Measurements from ENCODE around the gene PDZRN4. TPM values are rescaled to one million over a fixed set of nuclear protein-coding genes. Genes with fewer than 3 reads are reported as not detected.

Gene PDZRN4
- total and polyA plus RNA-seq, 9 donors: 1.5 to 11.0 (median 4.1) TPM

DNA sequence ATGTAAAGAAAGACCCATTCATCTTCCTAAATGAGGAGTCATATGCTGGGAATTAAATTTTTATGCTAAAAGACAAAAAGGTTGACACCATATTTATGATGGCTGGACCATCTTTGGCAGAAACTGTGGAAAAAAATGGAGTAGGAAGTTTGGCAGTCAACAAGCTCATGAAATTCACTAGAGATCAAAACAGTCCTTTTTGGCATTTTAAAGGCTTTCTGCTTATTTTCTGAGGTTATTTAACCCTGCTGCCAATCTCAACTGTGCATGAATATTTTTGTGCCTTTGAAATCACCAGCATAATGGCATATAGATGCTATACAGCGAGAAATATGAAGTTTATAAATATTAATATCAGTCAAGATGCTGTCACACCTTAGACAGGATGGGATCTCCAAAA lies 399.5 kb downstream of the PDZRN4 start:
- Histone ChIP-seq H3K27me3 (no peaks in the 10 kb centered on the region), H3K27ac (no peak overlapping the region), H3K36me3 (no peaks in the 10 kb centered on the region), H3K4me1 (ENCODE audit: insufficient read depth) (no peaks in the 10 kb centered on the region), H3K4me3 (no peak overlapping the region), H3K9me3 (no peaks in the 10 kb centered on the region)
- 97 to 100% (median 98%) methylated on average over 1 of the region's 1 CpG for WGBS, 3 donors
- intact Hi-C loops (cut with DNase I): no loop called here
- no peak for DNase-seq
- no peak for TF ChIP-seq EP300 (IDR thresholded peaks at IDR 0.05)
- TF ChIP-seq, protein P1, sequence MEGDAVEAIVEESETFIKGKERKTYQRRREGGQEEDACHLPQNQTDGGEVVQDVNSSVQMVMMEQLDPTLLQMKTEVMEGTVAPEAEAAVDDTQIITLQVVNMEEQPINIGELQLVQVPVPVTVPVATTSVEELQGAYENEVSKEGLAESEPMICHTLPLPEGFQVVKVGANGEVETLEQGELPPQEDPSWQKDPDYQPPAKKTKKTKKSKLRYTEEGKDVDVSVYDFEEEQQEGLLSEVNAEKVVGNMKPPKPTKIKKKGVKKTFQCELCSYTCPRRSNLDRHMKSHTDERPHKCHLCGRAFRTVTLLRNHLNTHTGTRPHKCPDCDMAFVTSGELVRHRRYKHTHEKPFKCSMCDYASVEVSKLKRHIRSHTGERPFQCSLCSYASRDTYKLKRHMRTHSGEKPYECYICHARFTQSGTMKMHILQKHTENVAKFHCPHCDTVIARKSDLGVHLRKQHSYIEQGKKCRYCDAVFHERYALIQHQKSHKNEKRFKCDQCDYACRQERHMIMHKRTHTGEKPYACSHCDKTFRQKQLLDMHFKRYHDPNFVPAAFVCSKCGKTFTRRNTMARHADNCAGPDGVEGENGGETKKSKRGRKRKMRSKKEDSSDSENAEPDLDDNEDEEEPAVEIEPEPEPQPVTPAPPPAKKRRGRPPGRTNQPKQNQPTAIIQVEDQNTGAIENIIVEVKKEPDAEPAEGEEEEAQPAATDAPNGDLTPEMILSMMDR (IDR thresholded peaks at IDR 0.05): no peak

DNA sequence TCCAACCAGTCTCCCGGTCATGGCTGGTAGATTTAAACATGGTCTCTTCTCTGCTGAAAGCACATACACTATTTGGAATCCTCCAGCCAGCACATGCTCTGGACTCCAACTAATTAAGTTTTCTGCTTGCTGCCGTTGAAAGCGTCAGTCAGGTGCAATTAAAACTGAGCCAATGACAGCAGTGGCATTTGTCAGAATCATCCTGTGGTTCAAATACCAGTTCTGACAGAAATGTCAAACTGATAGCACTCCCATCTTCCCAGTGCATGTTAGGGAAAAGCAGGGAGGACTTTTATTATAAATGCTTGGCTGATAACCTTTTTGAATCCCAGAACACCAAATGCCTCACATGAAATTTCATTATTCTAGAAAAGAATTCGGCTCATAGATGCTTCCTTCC lies 401.8 kb downstream of the PDZRN4 start:
- no peak overlapping the region for H3K27ac ChIP-seq
- DNase-seq: no peak
- no peak overlapping the region for H3K4me3 ChIP-seq
- no peaks in the 10 kb centered on the region for H3K9me3 ChIP-seq
- H3K4me1 ChIP-seq (ENCODE audit: insufficient read depth): no peaks in the 10 kb centered on the region
- TF ChIP-seq POLR2A (IDR thresholded peaks at IDR 0.05) (no peak), EP300 (IDR thresholded peaks at IDR 0.05) (no peak)
- TF ChIP-seq, protein P1 (IDR thresholded peaks at IDR 0.05): no peak
- H3K36me3 ChIP-seq: no peaks in the 10 kb centered on the region
- WGBS, 3 donors: 59 to 60% (median 59%) methylated on average over 4 of the region's 4 CpGs
- no peaks in the 10 kb centered on the region for H3K27me3 ChIP-seq
- intact Hi-C loops (cut with DNase I): no loop called here

DNA sequence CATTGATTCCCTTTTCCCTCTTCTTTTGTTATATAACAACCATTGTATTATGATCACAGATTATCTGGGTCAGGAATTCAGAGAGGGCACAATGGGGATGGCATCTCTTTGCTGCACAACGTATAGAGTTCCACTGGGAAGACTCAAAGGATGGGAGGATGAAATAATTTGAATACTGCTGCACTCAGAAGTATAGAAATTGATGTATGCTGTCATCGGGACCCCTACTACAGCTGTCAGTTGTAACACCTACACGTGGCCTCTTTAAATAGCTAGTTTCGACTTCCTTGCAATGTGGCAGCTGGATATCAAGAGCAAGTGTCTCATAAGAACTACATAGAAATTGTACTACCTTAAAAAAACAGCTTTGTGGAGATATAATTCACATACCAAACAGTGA lies 408.1 kb downstream of the PDZRN4 start:
- Histone ChIP-seq H3K9me3 (no peaks in the 10 kb centered on the region), H3K4me3 (no peak overlapping the region), H3K27me3 (no peaks in the 10 kb centered on the region), H3K27ac (no peak overlapping the region), H3K4me1 (ENCODE audit: insufficient read depth) (no peaks in the 10 kb centered on the region), H3K36me3 (no peaks in the 10 kb centered on the region)
- intact Hi-C loops (cut with DNase I): no loop called here
- no peak for DNase-seq
- TF ChIP-seq POLR2A (IDR thresholded peaks at IDR 0.05): no peak
- WGBS, 3 donors: 82 to 90% (median 87%) methylated on average over 4 of the region's 4 CpGs

DNA sequence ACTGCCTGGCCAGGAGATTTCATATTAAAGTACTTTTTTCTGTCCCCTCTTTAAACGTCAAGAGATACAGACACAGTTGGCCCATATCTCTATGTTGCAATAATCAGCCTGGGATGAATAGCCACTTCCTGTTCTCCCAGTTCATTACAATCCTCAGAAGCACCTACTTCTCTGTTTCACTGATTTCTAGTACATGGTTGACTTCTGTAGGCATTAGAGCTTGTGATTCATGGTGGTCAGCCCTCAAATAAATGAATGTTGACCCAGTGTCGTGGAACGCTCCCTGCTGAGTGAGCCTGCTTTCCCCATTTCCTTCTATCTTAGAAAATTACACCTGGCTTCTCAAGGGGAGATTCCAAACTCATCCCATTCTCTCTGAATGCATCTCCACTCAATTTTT lies 416.7 kb downstream of the PDZRN4 start:
- WGBS, 3 donors: 67 to 71% (median 70%) methylated on average over 3 of the region's 3 CpGs
- H3K27me3 ChIP-seq: no peaks in the 10 kb centered on the region
- H3K9me3 ChIP-seq: no peaks in the 10 kb centered on the region
- no peaks in the 10 kb centered on the region for H3K4me1 ChIP-seq (ENCODE audit: insufficient read depth)
- H3K27ac ChIP-seq: no peak overlapping the region
- intact Hi-C loops (cut with DNase I): no loop called here
- no peak overlapping the region for H3K4me3 ChIP-seq
- TF ChIP-seq POLR2A (IDR thresholded peaks at IDR 0.05) (no peak), EP300 (IDR thresholded peaks at IDR 0.05) (no peak)
- TF ChIP-seq, protein P1 (IDR thresholded peaks at IDR 0.05): no peak
- no peaks in the 10 kb centered on the region for H3K36me3 ChIP-seq
- no peak for DNase-seq

DNA sequence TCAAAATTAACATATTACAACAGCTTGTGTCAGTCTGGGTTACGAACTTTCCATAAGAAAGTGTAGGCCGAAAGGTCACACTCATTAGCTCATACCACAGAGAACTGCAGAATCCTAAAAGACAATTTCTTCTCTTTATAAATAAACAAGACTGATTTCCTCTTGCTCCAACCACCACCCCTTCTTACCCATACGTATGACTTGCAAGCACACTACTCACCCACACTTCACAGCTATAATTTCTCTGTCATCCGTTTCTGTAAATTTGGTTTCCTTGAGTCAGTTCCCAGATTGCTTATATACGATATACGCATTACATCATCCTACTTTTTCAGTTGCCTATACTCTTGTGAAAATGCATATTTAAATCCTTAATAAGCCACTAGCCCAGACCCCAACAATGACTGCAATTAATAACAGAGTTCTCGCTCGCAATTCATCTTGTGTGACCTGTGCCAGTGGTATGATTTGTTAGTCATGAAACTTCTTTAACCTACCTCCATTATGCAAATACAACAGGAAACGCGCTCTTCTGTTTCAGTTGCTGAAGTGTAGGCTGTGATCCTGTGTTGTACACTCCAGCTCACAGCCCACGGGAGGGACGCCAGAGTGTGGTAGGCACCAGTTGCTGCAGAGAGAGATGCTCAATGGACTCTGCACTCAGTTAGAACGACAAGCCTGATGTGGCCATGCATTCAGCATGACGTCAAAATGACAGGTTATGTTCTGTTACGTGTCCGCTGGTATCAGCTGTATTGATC lies 417.6 kb downstream of the PDZRN4 start:
- WGBS, 3 donors: 84 to 86% (median 84%) methylated on average over 16 of the region's 16 CpGs
- no peaks in the 10 kb centered on the region for H3K36me3 ChIP-seq
- no peak overlapping the region for H3K4me3 ChIP-seq
- no peak for DNase-seq
- TF ChIP-seq, protein P1 (IDR thresholded peaks at IDR 0.05): no peak
- TF ChIP-seq EP300 (IDR thresholded peaks at IDR 0.05) (no peak), POLR2A (IDR thresholded peaks at IDR 0.05) (no peak)
- H3K27ac ChIP-seq: no peak overlapping the region
- intact Hi-C loops (cut with DNase I): no loop called here
- H3K27me3 ChIP-seq: no peaks in the 10 kb centered on the region
- no peaks in the 10 kb centered on the region for H3K9me3 ChIP-seq
- H3K4me1 ChIP-seq (ENCODE audit: insufficient read depth): no peaks in the 10 kb centered on the region

Measured in ovary (tissue), 9 donors.